IPS-15b (cell line): ENCODE measurements around the gene NCOA3.

Experiments
- H3K27me3 ChIP-seq: one replicate; pipeline ENCODE4 v1.6.1; 2013; ENCODE audit warnings: low read length; ENCODE audit not compliant: control insufficient read depth, insufficient read depth
- H3K36me3 ChIP-seq: one replicate; pipeline ENCODE4 v1.6.1; 2013; ENCODE audit warnings: low read length; ENCODE audit not compliant: control insufficient read depth, insufficient read depth
- H3K4me1 ChIP-seq: one replicate; pipeline ENCODE4 v1.6.1; 2013; ENCODE audit warnings: mild to moderate bottlenecking, low read length; ENCODE audit not compliant: control insufficient read depth, insufficient read depth
- H3K4me3 ChIP-seq: one replicate; pipeline ENCODE4 v1.5.1; 2013; ENCODE audit warnings: low read depth, low read length
- H3K9ac ChIP-seq: one replicate; pipeline ENCODE4 v1.6.1; 2013; ENCODE audit warnings: low read depth, mild to moderate bottlenecking, low read length
- H3K9me3 ChIP-seq: one replicate; pipeline ENCODE4 v1.6.1; 2013; ENCODE audit warnings: mild to moderate bottlenecking, low read length; ENCODE audit not compliant: control insufficient read depth, insufficient read depth

NCOA3 gene

DNA sequence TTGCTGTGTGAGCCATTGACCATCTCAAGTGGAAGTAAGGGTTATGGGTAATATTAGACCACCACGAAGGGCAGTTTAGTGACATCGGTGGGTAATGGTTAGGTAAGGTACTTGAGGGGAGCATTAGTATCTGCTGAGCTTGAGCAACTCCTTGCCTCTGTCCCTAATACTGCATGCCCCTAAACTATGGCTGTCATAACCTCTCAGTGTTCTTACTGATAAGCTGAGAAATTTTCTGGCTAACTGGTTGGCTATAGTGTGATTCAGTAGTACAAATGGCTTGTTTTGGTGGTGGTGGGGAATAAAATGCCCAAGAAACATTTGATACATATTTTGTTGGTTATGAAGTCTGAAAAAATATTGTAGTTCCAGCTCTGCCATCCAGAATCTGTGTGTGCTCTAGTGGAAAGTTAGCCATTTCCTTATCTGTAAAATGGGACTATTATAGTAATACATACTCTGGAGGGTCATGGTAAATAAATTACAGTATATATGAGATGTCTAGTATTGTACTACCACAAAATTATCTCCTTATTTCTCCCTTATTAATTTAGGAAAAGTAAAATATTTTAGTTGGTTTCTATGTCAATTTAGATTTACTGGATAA, 113.1 kb downstream of the NCOA3 start:
- Histone ChIP-seq H3K4me3 (no peak overlapping the region), H3K27me3 (no peaks in the 10 kb centered on the region), H3K36me3 (no peaks in the 10 kb centered on the region), H3K9me3 (no peaks in the 10 kb centered on the region), H3K9ac (no peak overlapping the region), H3K4me1 (no peaks in the 10 kb centered on the region)

DNA sequence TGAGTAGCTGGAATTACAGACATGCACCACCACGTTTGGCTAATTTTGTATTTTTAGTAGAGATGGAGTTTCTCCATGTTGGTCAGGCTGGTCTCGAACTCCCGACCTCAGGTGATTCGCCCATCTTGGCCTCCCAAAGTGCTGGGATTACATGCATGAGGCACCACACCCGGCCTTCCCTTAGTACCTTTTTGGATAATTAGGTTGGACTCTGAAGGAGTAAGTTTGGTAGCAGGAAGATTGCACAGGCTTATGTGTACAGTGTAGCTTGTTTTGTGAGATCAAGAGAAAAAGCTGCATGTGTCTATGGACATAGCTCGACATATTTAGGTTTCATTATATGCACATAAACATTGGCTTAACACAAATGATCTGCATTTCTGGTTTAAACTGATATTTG, 116.8 kb downstream of the NCOA3 start:
- Histone ChIP-seq H3K27me3 (no peaks in the 10 kb centered on the region), H3K4me3 (no peak overlapping the region), H3K4me1 (no peaks in the 10 kb centered on the region), H3K9ac (no peak overlapping the region), H3K9me3 (no peaks in the 10 kb centered on the region), H3K36me3 (no peaks in the 10 kb centered on the region)

DNA sequence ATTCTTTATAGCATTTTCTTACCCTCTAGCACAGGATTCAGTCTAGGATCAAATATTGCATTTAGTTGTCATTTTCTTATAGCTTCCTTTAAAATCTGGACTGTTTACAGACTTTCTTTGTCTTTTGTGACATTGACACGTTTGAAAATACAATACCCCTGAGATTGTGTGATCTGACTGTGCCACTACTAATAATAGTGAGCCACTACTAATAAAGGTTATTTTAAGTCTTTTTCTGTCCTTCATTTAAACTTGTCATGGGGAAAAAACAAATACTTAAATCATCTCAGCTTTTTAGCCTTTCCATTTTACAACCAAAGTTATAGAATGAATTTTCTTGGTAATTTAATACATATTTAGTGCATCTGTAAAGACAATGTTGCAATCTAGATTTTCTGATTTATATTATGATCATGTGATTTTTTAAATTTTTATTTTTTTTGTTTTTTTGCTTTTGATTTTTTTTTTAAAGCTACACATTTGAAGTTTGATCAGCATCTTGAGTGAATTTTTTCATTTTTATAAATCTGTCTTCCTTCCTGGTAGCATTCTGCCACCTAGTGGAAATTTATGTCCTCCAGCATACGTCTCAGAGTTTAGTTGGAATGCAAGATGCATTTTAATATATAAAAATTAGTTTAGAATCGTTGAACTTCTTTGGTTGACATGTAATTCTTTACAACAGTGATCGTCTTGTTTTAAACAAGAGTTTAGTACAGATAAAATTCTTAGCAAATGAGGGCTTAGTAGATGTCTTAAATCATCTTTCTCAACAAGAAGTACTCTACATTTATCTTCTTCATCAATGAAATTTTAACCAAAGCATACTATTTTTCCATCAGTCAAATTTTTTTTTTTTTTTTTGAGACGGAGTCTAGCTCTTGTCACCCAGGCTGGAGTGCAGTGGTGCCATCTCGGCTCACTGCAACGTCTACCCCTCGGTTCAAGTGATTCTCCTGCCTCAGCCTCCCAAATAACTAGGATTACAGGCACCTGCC, 119.4 kb downstream of the NCOA3 start:
- Histone ChIP-seq H3K9me3 (no peaks in the 10 kb centered on the region), H3K4me3 (no peak overlapping the region), H3K36me3 (no peaks in the 10 kb centered on the region), H3K27me3 (no peaks in the 10 kb centered on the region), H3K4me1 (no peaks in the 10 kb centered on the region), H3K9ac (no peak overlapping the region)

DNA sequence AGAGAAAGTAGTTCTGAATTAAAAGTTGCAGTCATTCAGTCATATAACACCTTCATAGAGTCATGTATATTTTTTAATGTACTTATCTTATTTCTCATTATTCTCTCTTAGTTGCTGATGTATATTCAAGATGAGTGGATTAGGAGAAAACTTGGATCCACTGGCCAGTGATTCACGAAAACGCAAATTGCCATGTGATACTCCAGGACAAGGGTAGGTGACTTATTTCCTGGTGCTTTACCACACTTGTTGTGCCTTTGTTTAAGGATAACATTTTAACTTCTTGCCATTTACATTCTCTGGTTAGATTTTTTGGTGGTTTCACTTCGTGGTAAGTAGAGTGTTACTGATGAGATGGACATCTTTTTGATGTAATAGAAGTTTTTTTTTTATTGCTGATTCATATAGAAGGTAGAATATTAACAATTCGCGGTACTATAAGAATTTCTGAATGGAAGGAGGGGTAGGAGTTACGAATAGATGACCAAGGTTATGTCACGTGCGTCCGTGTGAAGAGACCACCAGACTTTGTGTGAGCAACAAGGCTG, 120.5 kb downstream of the NCOA3 start:
- H3K9me3 ChIP-seq, result no peaks in the 10 kb centered on the region
- no peak overlapping the region for H3K9ac ChIP-seq
- no peaks in the 10 kb centered on the region for H3K4me1 ChIP-seq
- H3K4me3 ChIP-seq, result no peak overlapping the region
- H3K27me3 ChIP-seq, result no peaks in the 10 kb centered on the region
- H3K36me3 ChIP-seq, result no peaks in the 10 kb centered on the region

DNA sequence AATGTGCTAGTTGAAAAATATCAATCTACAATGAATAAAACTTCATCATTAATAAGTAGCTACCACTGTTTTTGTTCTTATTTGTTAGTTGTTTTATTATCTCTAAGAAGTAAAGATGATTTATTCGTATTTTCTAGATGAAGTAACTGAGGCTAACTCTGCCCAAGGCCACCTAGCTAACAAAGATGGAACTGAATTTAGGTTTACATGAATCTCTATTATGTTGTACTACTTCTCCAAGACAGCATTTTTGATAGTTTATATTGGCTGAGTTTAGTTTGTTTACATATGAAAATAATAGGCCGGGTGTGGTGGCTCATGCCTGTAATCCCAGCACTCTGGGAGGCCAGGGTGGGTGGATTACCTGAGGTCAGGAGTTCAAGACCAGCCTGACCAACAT, 121.5 kb downstream of the NCOA3 start:
- no peak overlapping the region for H3K4me3 ChIP-seq
- no peaks in the 10 kb centered on the region for H3K27me3 ChIP-seq
- no peaks in the 10 kb centered on the region for H3K4me1 ChIP-seq
- no peaks in the 10 kb centered on the region for H3K36me3 ChIP-seq
- no peak overlapping the region for H3K9ac ChIP-seq
- no peaks in the 10 kb centered on the region for H3K9me3 ChIP-seq

DNA sequence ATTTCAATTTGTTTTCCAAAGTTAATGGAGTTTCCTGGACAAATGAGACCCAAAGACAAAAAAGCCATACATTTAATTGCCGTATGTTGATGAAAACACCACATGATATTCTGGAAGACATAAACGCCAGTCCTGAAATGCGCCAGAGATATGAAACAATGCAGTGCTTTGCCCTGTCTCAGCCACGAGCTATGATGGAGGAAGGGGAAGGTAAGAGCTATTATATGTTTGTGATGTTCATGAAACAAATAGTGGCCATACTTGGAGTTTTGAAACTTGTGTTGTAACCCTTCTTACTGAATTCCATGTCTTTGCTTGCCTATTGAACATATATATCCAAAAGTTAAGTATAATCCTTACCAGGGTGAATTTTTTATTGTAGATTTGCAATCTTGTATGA, 125.9 kb downstream of the NCOA3 start:
- Histone ChIP-seq H3K9ac (no peak overlapping the region), H3K36me3 (no peaks in the 10 kb centered on the region), H3K4me1 (no peaks in the 10 kb centered on the region), H3K27me3 (no peaks in the 10 kb centered on the region), H3K4me3 (no peak overlapping the region), H3K9me3 (no peaks in the 10 kb centered on the region)

DNA sequence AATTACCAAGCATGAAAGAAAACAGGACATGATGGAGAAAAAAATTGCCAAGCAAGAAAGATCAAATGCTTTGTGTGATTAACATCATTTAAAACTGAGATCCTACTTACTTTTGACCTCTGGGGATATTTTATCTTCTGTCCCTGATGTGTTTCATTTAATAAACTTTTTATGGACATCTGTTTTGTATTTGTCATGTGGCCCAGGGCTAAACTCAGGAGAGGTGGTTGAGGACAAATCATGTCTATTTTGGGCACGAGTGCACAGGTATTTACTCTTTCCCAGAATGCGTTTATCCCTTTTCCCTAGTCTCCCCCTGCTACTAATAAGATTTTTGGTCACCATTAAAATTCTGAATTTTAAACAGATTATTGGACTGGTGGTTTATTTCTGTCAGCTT, 128.2 kb downstream of the NCOA3 start:
- Histone ChIP-seq H3K9me3 (no peaks in the 10 kb centered on the region), H3K9ac (no peak overlapping the region), H3K4me1 (no peaks in the 10 kb centered on the region), H3K36me3 (no peaks in the 10 kb centered on the region), H3K27me3 (no peaks in the 10 kb centered on the region), H3K4me3 (no peak overlapping the region)

DNA sequence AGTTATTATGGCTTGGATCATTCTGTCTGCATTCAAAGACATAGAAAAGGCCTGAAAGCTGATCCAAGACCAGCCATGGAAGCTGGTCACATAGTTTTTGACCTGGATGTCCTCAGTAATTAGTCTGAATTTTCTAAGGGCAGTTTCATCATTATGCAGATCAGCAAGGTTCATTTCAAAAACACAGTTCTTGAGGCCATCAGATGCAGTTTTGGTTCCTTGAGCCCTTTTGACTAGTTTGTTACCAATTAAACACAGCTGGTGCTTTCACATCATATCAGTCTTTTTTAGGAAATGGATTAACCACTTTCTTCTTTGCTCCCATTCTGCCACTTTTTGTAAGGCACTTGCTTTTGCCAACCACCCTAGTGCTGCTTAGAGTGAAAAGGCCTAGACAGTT, 129.4 kb downstream of the NCOA3 start:
- H3K4me1 ChIP-seq, result no peaks in the 10 kb centered on the region
- no peak overlapping the region for H3K4me3 ChIP-seq
- H3K36me3 ChIP-seq, result peaks cover 7% of the 10 kb centered on the region
- no peak overlapping the region for H3K9ac ChIP-seq
- H3K9me3 ChIP-seq, result no peaks in the 10 kb centered on the region
- H3K27me3 ChIP-seq, result no peaks in the 10 kb centered on the region

DNA sequence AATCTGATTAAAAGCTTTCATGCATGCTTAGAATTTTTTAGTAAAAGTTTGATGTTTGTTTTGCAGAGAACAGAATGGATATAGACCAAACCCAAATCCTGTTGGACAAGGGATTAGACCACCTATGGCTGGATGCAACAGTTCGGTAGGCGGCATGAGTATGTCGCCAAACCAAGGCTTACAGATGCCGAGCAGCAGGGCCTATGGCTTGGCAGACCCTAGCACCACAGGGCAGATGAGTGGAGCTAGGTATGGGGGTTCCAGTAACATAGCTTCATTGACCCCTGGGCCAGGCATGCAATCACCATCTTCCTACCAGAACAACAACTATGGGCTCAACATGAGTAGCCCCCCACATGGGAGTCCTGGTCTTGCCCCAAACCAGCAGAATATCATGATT, 133.6 kb downstream of the NCOA3 start:
- Histone ChIP-seq H3K9ac (no peak overlapping the region), H3K4me3 (no peak overlapping the region), H3K4me1 (no peaks in the 10 kb centered on the region), H3K9me3 (no peaks in the 10 kb centered on the region), H3K36me3 (peaks cover 10% of the 10 kb centered on the region), H3K27me3 (no peaks in the 10 kb centered on the region)

DNA sequence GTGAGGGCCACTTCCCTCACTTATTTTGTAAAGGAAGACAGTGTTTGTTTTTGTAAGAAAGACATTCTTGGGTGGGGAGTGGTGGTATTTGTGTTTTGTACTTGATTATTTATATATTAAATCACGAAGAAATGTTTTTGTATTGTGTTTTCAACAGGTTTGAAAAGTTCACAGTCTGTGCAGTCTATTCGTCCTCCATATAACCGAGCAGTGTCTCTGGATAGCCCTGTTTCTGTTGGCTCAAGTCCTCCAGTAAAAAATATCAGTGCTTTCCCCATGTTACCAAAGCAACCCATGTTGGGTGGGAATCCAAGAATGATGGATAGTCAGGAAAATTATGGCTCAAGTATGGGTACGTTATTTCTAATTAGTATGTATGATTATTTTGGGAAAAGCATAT, 137.2 kb downstream of the NCOA3 start:
- peaks cover 16% of the 10 kb centered on the region for H3K36me3 ChIP-seq
- H3K9me3 ChIP-seq, result no peaks in the 10 kb centered on the region
- no peaks in the 10 kb centered on the region for H3K27me3 ChIP-seq
- H3K4me1 ChIP-seq, result no peaks in the 10 kb centered on the region
- H3K9ac ChIP-seq, result no peak overlapping the region
- no peak overlapping the region for H3K4me3 ChIP-seq

DNA sequence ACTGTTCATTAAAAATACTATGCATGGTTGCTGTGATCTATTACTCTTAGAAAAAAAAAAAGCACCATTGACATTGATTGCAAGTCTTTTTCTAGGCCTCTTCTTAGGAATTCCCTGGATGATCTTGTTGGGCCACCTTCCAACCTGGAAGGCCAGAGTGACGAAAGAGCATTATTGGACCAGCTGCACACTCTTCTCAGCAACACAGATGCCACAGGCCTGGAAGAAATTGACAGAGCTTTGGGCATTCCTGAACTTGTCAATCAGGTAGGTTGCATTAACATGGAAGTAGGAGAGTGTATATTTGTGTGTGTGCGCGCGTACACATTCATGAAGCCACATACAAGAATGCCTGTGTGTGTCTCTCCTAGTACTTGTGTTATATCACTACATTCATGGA, 140.4 kb downstream of the NCOA3 start:
- no peaks in the 10 kb centered on the region for H3K27me3 ChIP-seq
- H3K9me3 ChIP-seq, result no peaks in the 10 kb centered on the region
- no peak overlapping the region for H3K9ac ChIP-seq
- no peaks in the 10 kb centered on the region for H3K4me1 ChIP-seq
- H3K36me3 ChIP-seq, result peaks cover 5% of the 10 kb centered on the region
- no peak overlapping the region for H3K4me3 ChIP-seq

DNA sequence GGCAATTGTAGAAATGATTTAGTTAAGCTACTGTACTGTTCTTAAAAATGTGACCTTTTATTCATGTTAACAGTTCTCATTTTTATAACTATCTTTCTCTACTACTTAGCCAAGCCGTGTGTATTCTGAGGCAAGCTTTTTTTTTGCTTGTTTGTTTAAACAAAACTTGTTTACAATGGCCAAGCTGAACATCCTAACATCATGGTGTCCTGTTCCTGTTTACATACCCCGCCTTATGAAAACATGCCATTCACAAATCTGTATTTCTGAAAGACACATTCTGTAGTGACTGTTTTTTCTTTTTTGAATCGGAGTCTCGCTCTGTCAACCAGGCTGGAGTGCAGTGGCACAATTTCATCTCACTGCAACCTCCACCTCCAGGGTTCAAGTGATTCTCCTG, 140.9 kb downstream of the NCOA3 start:
- Histone ChIP-seq H3K9ac (no peak overlapping the region), H3K4me1 (no peaks in the 10 kb centered on the region), H3K4me3 (no peak overlapping the region), H3K9me3 (no peaks in the 10 kb centered on the region), H3K36me3 (peaks cover 5% of the 10 kb centered on the region), H3K27me3 (no peaks in the 10 kb centered on the region)
